Measurements from ENCODE around the gene RHOXF2.
"Not testable (repeated sequence)": the region's sequence is repeated elsewhere in the genome, so short reads cannot be mapped to it uniquely, and the experiment has no call there.

RHOXF2 gene, protein sequence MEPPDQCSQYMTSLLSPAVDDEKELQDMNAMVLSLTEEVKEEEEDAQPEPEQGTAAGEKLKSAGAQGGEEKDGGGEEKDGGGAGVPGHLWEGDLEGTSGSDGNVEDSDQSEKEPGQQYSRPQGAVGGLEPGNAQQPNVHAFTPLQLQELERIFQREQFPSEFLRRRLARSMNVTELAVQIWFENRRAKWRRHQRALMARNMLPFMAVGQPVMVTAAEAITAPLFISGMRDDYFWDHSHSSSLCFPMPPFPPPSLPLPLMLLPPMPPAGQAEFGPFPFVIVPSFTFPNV

GRCh38 chrX:120158313-120158712, at the start of gene RHOXF2:
Gene RHOXF2, plus strand, starts transcription at chrX:120158613. Its CDS starts 138 bp downstream, at chrX:120158751.
- DNase-seq (ENCODE audit: low read depth), result not testable (repeated sequence)

- DNase-seq (ENCODE audit: low read depth), result no peak
Measured at GRCh38 chrX:120109378-120109777, 49.0 kb upstream of the RHOXF2 start.

DNA sequence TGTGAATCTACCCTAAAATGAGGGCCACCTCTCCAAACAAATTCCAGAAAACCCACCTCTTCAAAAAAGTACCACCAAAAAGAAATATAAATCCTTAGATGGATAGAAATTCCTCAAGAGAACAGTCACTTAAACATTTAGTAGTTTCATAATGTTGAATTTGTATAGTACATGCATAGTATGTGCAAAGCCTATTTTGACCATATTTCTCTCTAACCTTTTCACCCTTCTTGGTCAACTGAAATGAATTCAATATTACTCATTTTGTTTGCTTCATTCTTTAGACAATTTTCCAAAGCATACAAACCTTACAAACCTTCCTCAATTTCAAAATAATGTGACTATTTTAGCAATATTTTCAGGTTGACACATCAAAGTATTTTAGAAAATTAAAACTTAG, 46.8 kb upstream of the RHOXF2 start:
- DNase-seq (ENCODE audit: low read depth), result no peak

- no peak for DNase-seq (ENCODE audit: low read depth)
Measured at GRCh38 chrX:120115438-120115963, 42.9 kb upstream of the RHOXF2 start, which contains the start of gene RHOXF1. Gene RHOXF1, minus strand, starts transcription at chrX:120115913. Its CDS starts 51 bp downstream, at chrX:120115862.

DNA sequence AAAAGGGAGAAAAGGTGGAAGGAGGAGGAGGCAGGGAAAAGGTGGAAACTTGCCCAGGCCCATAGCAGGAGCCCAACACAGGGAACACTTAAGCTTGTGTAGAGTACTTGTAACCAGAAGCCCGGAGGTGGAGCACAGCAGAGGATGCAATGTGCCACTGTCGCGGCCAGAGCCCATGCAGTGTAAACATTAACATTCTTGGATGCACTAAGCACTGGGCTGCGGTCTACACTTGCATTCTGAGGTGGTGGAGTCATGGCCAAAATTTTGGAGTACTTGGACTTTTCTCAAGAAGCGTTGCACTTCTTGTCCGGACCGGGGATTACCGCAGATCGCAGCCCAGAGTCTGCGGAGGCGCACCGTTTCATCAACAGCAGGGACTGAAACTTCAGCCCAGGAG, 38.2 kb upstream of the RHOXF2 start:
- DNase-seq (ENCODE audit: low read depth), result no peak

DNA sequence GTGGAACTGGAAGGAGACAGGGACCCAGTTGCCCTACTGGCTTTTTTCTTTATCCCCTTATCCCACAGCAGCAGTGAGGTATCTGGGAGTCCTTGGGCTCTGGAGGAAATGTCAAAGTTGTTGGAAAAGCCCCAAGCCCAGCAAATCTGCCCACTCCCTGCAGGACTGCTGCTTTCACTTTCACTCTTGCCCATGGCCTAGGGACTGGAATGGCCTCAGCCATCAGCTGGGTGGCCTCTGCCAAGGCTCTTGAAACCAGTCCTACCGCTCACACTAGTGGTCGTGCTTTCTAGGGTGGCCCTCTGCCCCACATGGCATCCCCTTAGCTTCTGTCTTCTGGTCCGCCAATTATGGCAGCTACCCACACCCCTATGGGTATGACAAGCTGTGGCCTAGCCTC, 33.0 kb upstream of the RHOXF2 start:
- no peak for DNase-seq (ENCODE audit: low read depth)

- DNase-seq (ENCODE audit: low read depth), result not testable (repeated sequence)
Measured at GRCh38 chrX:120128306-120128846, 30.0 kb upstream of the RHOXF2 start.

DNA sequence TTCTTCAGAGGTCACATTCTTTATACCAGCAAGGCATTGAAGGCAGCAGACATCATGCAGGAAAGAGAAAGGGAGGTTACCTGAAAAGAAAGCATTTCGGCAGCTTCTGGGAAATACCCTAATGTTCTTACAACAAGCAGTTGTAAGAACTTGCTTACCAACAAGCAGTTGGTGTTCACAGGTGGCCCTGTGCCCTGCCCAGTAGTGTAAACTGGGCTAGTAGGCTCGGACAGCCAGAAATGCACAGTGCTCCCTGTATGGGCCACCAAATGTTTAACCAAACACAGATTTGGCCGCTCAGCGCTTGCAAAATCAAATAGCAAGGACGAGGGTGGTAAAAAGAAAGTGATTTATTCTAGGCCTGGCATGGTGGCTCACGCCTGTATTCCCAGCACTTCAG, 22.3 kb upstream of the RHOXF2 start:
- DNase-seq (ENCODE audit: low read depth), result no peak

DNA sequence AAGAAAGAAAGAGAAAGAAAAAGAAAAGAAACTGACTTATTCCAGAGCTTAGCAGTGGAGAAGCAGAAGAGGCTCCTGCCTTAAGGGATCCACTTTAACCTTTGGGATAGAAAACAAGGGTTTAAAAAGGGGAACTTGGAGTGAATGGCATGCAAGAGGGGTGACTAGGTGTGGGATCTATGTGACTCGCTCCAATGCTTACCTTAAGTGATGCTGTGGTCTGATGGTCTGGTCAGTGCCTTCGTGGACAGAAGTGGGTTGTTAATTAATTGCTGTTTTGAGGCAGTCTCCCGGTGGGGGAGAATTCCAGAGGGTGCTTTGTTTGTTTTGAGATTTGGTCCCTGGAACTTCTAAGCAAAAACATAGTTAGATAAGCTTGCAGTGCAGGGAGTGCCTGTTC, 21.6 kb upstream of the RHOXF2 start:
- DNase-seq (ENCODE audit: low read depth), result no peak

- DNase-seq (ENCODE audit: low read depth), result no peak
Measured at GRCh38 chrX:120137439-120137838, 21.0 kb upstream of the RHOXF2 start.

GRCh38 chrX:120140293-120140981, 18.0 kb upstream of the RHOXF2 start:
- DNase-seq (ENCODE audit: low read depth), result no peak

GRCh38 chrX:120144178-120144844, 14.1 kb upstream of the RHOXF2 start:
- no peak for DNase-seq (ENCODE audit: low read depth)

GRCh38 chrX:120145295-120145925, 13.0 kb upstream of the RHOXF2 start:
- no peak for DNase-seq (ENCODE audit: low read depth)

GRCh38 chrX:120146323-120146722, 12.1 kb upstream of the RHOXF2 start:
- DNase-seq (ENCODE audit: low read depth), result not testable (repeated sequence)

DNA sequence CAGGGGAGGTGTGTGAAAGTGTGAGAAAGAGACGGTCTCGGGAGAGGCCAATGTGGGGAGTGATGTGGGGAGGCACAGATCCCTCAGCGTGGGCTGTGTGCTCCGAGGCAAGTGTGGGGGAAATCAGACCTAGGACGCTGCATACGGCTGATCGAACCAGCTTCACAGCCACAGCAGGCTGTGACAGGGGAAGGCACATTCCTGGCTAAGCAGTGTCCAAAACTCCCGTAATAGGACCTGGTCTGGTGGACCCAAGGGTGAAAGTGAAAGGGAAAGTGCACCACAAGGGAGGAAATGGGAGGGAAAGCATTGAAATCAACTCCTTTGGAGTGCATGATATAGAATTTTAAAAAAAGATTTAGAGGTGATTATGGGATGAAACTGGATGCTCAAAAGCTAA, 10.9 kb upstream of the RHOXF2 start:
- DNase-seq (ENCODE audit: low read depth), result no peak

- DNase-seq (ENCODE audit: low read depth), result not testable (repeated sequence)
Measured at GRCh38 chrX:120150109-120150744, 8.2 kb upstream of the RHOXF2 start.

DNA sequence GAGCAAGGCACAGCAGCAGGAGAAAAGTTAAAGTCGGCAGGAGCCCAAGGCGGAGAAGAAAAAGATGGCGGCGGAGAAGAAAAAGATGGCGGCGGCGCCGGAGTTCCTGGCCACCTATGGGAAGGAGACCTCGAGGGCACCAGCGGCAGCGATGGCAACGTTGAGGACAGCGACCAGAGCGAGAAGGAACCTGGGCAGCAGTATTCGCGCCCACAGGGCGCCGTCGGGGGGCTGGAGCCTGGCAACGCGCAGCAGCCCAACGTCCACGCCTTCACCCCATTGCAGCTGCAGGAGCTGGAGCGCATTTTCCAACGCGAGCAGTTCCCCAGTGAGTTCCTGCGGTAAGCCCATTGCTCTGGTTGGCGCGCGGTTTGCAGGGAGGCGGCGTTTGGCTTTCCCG, 673 bp downstream of the RHOXF2 start:
- DNase-seq (ENCODE audit: low read depth), result not testable (repeated sequence)

DNA sequence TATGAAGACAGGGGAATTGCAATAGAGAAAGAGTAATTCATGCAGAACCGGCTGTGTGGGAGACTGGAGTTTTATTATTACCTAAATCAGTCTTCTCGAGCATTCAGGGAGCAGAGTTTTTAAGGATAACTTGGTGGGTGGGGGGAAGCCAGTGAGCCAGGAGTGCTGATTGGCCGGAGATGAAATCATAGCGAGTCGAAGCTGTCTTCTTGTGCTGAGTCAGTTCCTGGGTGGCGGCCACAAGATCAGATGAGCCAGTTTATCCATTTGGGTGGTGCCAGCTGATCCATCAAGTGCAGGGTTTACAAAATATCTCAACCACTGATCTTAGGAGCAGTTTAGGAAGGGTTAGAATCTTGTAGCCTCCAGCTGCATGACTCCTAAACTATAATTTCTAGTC, 34.8 kb downstream of the RHOXF2 start:
- DNase-seq (ENCODE audit: low read depth), result not testable (repeated sequence)

- DNase-seq (ENCODE audit: low read depth), result not testable (repeated sequence)
Measured at GRCh38 chrX:120193720-120194119, 35.3 kb downstream of the RHOXF2 start.

DNA sequence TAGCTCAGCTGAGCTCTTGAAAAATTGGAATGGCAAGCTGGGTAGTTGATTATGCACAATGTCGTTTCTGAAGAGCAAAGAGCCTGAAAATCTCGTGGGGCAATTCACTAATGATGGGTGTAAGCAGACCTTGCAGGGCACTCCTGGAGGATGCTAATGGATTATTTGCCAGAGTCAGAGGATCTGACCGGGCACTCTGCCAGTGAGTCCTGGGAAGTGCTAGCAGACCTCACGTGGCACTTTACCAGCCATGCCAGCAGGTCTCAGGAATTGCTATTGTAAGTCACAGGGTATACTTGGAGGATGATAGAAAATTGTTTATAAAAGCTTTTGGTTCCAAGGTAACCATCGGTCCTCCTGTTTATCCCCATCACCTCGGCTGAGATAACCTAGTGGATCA, 37.4 kb downstream of the RHOXF2 start:
- not testable (repeated sequence) for DNase-seq (ENCODE audit: low read depth)

DNA sequence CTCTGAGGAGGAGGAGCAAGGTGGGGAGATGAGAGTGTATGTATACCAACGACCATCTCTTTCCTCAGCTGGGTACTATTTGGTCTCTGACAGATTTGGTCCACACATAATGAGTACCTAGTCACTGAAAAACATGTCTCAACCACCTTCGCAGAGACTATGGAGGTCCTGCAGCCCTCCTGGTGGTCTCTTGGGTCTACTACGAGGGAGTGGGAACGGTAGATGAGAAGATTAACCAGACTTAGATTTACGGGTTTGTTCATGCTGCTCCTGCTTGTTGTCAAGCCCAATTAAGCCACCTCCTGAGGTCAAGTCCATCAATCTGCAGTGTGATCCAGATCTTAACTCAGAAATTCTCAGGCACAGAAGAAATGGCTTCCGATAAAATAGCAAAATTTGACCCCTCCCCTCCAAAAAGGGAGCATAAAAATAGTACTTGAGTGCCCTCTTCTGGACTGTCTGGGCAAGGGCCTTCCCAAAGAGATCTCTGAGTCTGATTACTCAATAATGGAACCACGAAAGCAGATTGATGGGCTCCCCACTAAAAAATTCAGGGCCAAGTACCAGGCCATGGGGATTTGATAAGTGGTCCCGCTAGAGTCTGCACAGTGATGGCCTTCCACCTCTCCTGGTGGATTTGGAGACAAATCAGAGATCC, 38.3 kb downstream of the RHOXF2 start:
- not testable (repeated sequence) for DNase-seq (ENCODE audit: low read depth)

Measured in stimulated activated CD8-positive, alpha-beta memory T cell treated with anti-CD3 and anti-CD28 coated beads, Interleukin-4, amount 100 ng/mL, for 24 hours (primary cell).